ENCODE results near the gene GPC3.

DNA sequence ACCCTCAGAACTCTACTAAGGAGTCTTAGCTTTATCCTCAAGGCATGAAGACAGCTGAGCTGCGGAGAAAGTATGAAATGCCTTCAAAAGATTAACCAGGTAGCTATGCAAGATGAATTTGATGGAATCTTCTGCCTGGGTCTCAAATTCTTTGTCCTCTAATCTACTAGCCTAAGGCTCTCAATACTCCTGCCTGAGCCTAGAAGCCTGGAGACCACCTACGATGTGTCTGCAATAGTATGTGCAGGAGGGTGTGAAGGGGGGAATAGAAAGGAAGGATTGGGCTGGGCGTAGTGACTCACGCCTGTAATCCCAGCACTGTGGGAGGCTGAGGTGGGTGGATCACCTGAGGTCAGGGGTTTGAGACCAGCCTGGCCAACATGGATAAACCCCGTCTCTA lies 391.9 kb downstream of the GPC3 start:
- TF ChIP-seq, protein P1, sequence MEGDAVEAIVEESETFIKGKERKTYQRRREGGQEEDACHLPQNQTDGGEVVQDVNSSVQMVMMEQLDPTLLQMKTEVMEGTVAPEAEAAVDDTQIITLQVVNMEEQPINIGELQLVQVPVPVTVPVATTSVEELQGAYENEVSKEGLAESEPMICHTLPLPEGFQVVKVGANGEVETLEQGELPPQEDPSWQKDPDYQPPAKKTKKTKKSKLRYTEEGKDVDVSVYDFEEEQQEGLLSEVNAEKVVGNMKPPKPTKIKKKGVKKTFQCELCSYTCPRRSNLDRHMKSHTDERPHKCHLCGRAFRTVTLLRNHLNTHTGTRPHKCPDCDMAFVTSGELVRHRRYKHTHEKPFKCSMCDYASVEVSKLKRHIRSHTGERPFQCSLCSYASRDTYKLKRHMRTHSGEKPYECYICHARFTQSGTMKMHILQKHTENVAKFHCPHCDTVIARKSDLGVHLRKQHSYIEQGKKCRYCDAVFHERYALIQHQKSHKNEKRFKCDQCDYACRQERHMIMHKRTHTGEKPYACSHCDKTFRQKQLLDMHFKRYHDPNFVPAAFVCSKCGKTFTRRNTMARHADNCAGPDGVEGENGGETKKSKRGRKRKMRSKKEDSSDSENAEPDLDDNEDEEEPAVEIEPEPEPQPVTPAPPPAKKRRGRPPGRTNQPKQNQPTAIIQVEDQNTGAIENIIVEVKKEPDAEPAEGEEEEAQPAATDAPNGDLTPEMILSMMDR (IDR thresholded peaks at IDR 0.05; ENCODE audit: low read length): no peak
- no peak for TF ChIP-seq EZH2 (IDR thresholded peaks at IDR 0.05; ENCODE audit: borderline replicate concordance, low read length)
